HCT116 (cell line): ENCODE data around the gene IGFBPL1. TPM values are rescaled to one million over a fixed set of nuclear protein-coding genes. Genes with fewer than 3 reads are reported as not detected.

Source experiments
- ATAC-seq: fragments of 200-7000 bp; cut with Tn5 transposase; 2 replicates; pipeline ENCODE4 v1.9.1; 2020; ENCODE audit warnings: mild to moderate bottlenecking, moderate library complexity
- BruUV-seq: library from RNA; stranded (reverse); fragments of 400-500 nt; replicated peaks from 2 replicates; lab custom pipeline; 2021; lab: Mats Ljungman, UMichigan
- CTCF ChIA-PET: fragments of 300-600 bp; sonication (Branson Sonifier 250); formaldehyde crosslinking; loops from one replicate; lab custom pipeline; 2021; ENCODE audit warnings: antibody characterized with exemption; lab: Charles Lee
- POLR2A ChIA-PET: fragments of 300-600, 350-600 bp; sonication (Branson Sonifier 250); formaldehyde crosslinking; loops from one replicate; lab custom pipeline; 2021; ENCODE audit warnings: antibody characterized with exemption; lab: Charles Lee
- RAD21 ChIA-PET, 2 experiments: fragments of 300-600 bp; sonication (Branson Sonifier 250); formaldehyde crosslinking; loops; one replicate each; lab custom pipeline; 2023; ENCODE audit warnings: low total read pairs in 2 of 2; ENCODE audit not compliant: uncharacterized antibody in 2 of 2, unreplicated experiment in 2 of 2, low non-redundant PET in 1 of 2; lab: Charles Lee
- DNase-seq: peaks from one replicate; pipeline ENCODE4 v3.0.0-alpha.2; 2010; ENCODE audit warnings: low read depth, low spot score
- H2AFZ ChIP-seq: fragments of 200-600 bp; shearing (Covaris generic), sonication (generic); 2 replicates; pipeline ENCODE4 v1.6.1; 2017; ENCODE audit warnings: low read depth, mixed run types, mixed read lengths, antibody characterized with exemption, low read length; ENCODE audit not compliant: poor library complexity, severe bottlenecking
- H3K27ac ChIP-seq: 2 replicates; pipeline ENCODE4 v1.5.1; 2012; ENCODE audit warnings: low read depth, low read length
- H3K27me3 ChIP-seq: fragments of 200-600 bp; sonication (generic); 2 replicates; pipeline ENCODE4 v1.6.1; 2016; ENCODE audit warnings: mixed run types, low read length, mixed read lengths; ENCODE audit not compliant: insufficient read depth
- H3K36me3 ChIP-seq, 2 experiments: fragments of 200-500 bp in 1 of 2; fragments of 200-600 bp in 1 of 2; sonication (Bioruptor generic) in 1 of 2; sonication (generic) in 1 of 2; 2 replicates each; pipeline versions ENCODE4 v1.5.1 to v1.6.1; 2014 to 2016; ENCODE audit warnings: low read length in 2 of 2, inconsistent platforms in 1 of 2, mixed read lengths in 1 of 2, mixed run types in 1 of 2; ENCODE audit not compliant: insufficient read depth in 2 of 2, control insufficient read depth in 1 of 2
- H3K4me1 ChIP-seq, 2 experiments: fragments of 200-600 bp in 1 of 2; sonication (generic) in 1 of 2; 2 replicates each; pipeline versions ENCODE4 v1.5.1 to v1.6.1; 2012 to 2017; ENCODE audit warnings: low read length in 2 of 2, inconsistent platforms in 1 of 2, mild to moderate bottlenecking in 1 of 2, mixed read lengths in 1 of 2, mixed run types in 1 of 2, moderate library complexity in 1 of 2; ENCODE audit not compliant: insufficient read depth in 2 of 2, control insufficient read depth in 1 of 2
- H3K4me2 ChIP-seq: fragments of 200-600 bp; sonication (generic); 2 replicates; pipeline ENCODE4 v1.6.1; 2017; ENCODE audit warnings: mixed run types, low read length, mixed read lengths
- H3K4me3 ChIP-seq, 2 experiments: fragments of 200-600 bp in 1 of 2; sonication (generic) in 1 of 2; replicated peaks in 1 of 2; 2 replicates each; pipeline ENCODE4 v1.5.1; 2011 to 2016; ENCODE audit warnings: low read length in 2 of 2, control low read depth in 1 of 2, low read depth in 1 of 2, mild to moderate bottlenecking in 1 of 2, mixed read lengths in 1 of 2, mixed run types in 1 of 2
- H3K79me2 ChIP-seq: fragments of 200-600 bp; sonication (generic); 2 replicates; pipeline ENCODE4 v1.6.1; 2017; ENCODE audit warnings: mild to moderate bottlenecking, mixed run types, low read length, moderate library complexity, mixed read lengths; ENCODE audit not compliant: insufficient read depth
- H3K9ac ChIP-seq: fragments of 200-600 bp; sonication (generic); 2 replicates; pipeline ENCODE4 v1.6.1; 2016; ENCODE audit warnings: low read length, mixed read lengths
- H3K9me2 ChIP-seq: fragments of 200-600 bp; sonication (generic), shearing (Covaris generic); 2 replicates; pipeline ENCODE4 v1.6.1; 2017; ENCODE audit warnings: mixed run types, mild to moderate bottlenecking, moderate library complexity; ENCODE audit not compliant: insufficient read depth
- H3K9me3 ChIP-seq, 2 experiments: fragments of 200-500 bp in 1 of 2; fragments of 200-600 bp in 1 of 2; sonication (Bioruptor generic) in 1 of 2; sonication (generic) in 1 of 2; 2 replicates each; pipeline ENCODE4 v1.6.1; 2014 to 2017; ENCODE audit warnings: low read length in 2 of 2, mixed read lengths in 2 of 2, inconsistent platforms in 1 of 2, low read depth in 1 of 2, mild to moderate bottlenecking in 1 of 2, mixed run types in 1 of 2, moderate library complexity in 1 of 2; ENCODE audit not compliant: control insufficient read depth in 1 of 2, insufficient read depth in 1 of 2
- H4K20me1 ChIP-seq: fragments of 200-600 bp; sonication (generic), shearing (Covaris generic); 2 replicates; pipeline ENCODE4 v1.6.1; 2017; ENCODE audit warnings: mixed run types, mild to moderate bottlenecking, moderate library complexity; ENCODE audit not compliant: insufficient read depth
- CBX3 ChIP-seq: IDR thresholded peaks from 2 replicates; pipeline ENCODE4 v1.6.1; 2012; ENCODE audit warnings: low read depth
- CTCF ChIP-seq, 3 experiments: fragments of 200-600 bp in 1 of 3; sonication (generic) in 1 of 3; IDR thresholded peaks in 2 of 3; conservative IDR thresholded peaks in 1 of 3; 2 replicates each; pipeline ENCODE4 v1.5.1; 2012 to 2017; ENCODE audit warnings: low read depth in 2 of 3, low read length in 2 of 3, antibody characterized with exemption in 1 of 3, borderline replicate concordance in 1 of 3, control low read depth in 1 of 3, mild to moderate bottlenecking in 1 of 3, mixed read lengths in 1 of 3, mixed run types in 1 of 3, moderate library complexity in 1 of 3; ENCODE audit not compliant: insufficient read depth in 1 of 3
- EGR1 ChIP-seq: IDR thresholded peaks from 2 replicates; pipeline ENCODE4 v1.6.1; 2012; ENCODE audit warnings: low read depth
- FOSL1 ChIP-seq: IDR thresholded peaks from 2 replicates; pipeline ENCODE4 v1.6.1; 2012; ENCODE audit warnings: low read depth
- JUND ChIP-seq: IDR thresholded peaks from 2 replicates; pipeline ENCODE4 v1.6.1; 2012
- MAX ChIP-seq: IDR thresholded peaks from 2 replicates; pipeline ENCODE4 v1.6.1; 2012
- POLR2A ChIP-seq: IDR thresholded peaks from 2 replicates; pipeline ENCODE4 v1.7.0; 2011; ENCODE audit warnings: borderline replicate concordance; ENCODE audit not compliant: insufficient read depth, insufficient read length; ENCODE audit errors: extremely low read depth
- POLR2AphosphoS5 ChIP-seq: IDR thresholded peaks from 2 replicates; pipeline ENCODE4 v1.6.1; 2011; ENCODE audit warnings: mild to moderate bottlenecking, low read depth, low read length, moderate library complexity
- RAD21 ChIP-seq: IDR thresholded peaks from 2 replicates; pipeline ENCODE4 v1.6.1; 2012; ENCODE audit warnings: low read depth, mild to moderate bottlenecking
- REST ChIP-seq: IDR thresholded peaks from 2 replicates; pipeline ENCODE4 v1.6.1; 2012; ENCODE audit warnings: low read depth
- SIN3A ChIP-seq: IDR thresholded peaks from 2 replicates; pipeline ENCODE4 v1.6.1; 2012; ENCODE audit warnings: low read depth
- SP1 ChIP-seq: IDR thresholded peaks from 2 replicates; pipeline ENCODE4 v1.6.1; 2012; ENCODE audit warnings: low read depth
- SRF ChIP-seq: IDR thresholded peaks from 2 replicates; pipeline ENCODE4 v1.6.1; 2012; ENCODE audit warnings: low read depth
- ZFX ChIP-seq: fragments of 450-650 bp; IDR thresholded peaks from 2 replicates; pipeline ENCODE4 v1.6.1; 2017
- intact Hi-C: fragments of 100-400 bp; cut with micrococcal nuclease; formaldehyde crosslinking; loops from 2 replicates; pipeline ENCODE4 v1.10.0; 2022
- total RNA-seq: library from RNA; stranded (reverse); gene quantifications from one replicate; pipeline ENCODE4 v1.2.1, GENCODE V29; 2021; ENCODE audit not compliant: unreplicated experiment

IGFBPL1 gene
- total RNA-seq, 1 experiment from 2014 or later = not detected

- TF ChIP-seq CBX3 (no peak), EGR1 (no peak), ZFX (no peak), FOSL1 (no peak), CTCF (IDR thresholded peaks at IDR 0.05 in 2 of 3, conservative IDR thresholded peaks at IDR 0.05 in 1 of 3; ENCODE audit: borderline replicate concordance in 1 of 3, insufficient read depth in 1 of 3, low read depth in 2 of 3, low read length in 2 of 3) (no peak), SP1 (no peak), REST (no peak), MAX (no peak), POLR2A (no peak), RAD21 (no peak), SIN3A (no peak), JUND (no peak), POLR2AphosphoS5 (no peak), SRF (no peak)
- Histone ChIP-seq H4K20me1 (no peaks in the 10 kb centered on the region), H3K4me2 (no peak overlapping the region), H2AFZ (no peak overlapping the region), H3K4me3 (no peak overlapping the region), H3K9me2 (no peaks in the 10 kb centered on the region), H3K27ac (no peak overlapping the region), H3K9me3 (peaks cover 0 to 8% of the 10 kb centered on the region in 2 experiments; a peak in 1 of 4 replicates), H3K79me2 (no peaks in the 10 kb centered on the region), H3K27me3 (no peaks in the 10 kb centered on the region), H3K36me3 (no peaks in the 10 kb centered on the region), H3K4me1 (no peaks in the 10 kb centered on the region), H3K9ac (no peak overlapping the region)
- no peak for DNase-seq
- CTCF ChIA-PET = interaction anchor here (0.9 kb wide), 1 partner anchor 20 kb away, joined by 3 read pairs; no protein-coding TSS in a partner anchor
- BruUV-seq = no TSS peak
- RAD21 ChIA-PET = no interaction called here
- intact Hi-C loops = no loop called here
- POLR2A ChIA-PET = no interaction called here
- no peak for ATAC-seq
Measured at GRCh38 chr9:38437193-38437823, 13.1 kb upstream of the IGFBPL1 start.
